Activated naive CD8-positive, alpha-beta T cell (primary cell): ENCODE measurements around the gene SELENOO.
"Not testable (repeated sequence)": the region's sequence is repeated elsewhere in the genome, so short reads cannot be mapped to it uniquely, and the experiment has no call there.

ENCODE experiments used
- H3K27ac Mint-ChIP-seq: one replicate; pipeline ENCODE4 v1.8.0; 2021; ENCODE audit warnings: mixed read lengths
- H3K27me3 Mint-ChIP-seq: one replicate; pipeline ENCODE4 v1.8.0; 2021; ENCODE audit warnings: mixed read lengths
- H3K36me3 Mint-ChIP-seq: one replicate; pipeline ENCODE4 v1.8.0; 2021; ENCODE audit warnings: mixed read lengths
- H3K4me1 Mint-ChIP-seq: one replicate; pipeline ENCODE4 v1.8.0; 2021; ENCODE audit warnings: low read depth, mixed read lengths
- H3K4me3 Mint-ChIP-seq: one replicate; pipeline ENCODE4 v1.8.0; 2021; ENCODE audit warnings: mild to moderate bottlenecking, mixed read lengths
- H3K9me3 Mint-ChIP-seq: one replicate; pipeline ENCODE4 v1.8.0; 2021; ENCODE audit warnings: low read depth, mixed read lengths

SELENOO gene

GRCh38 chr22:50200461-50201190 lies at the start of gene SELENOO:
Gene SELENOO, plus strand, starts transcription at chr22:50201011. Its CDS starts 26 bp downstream, at chr22:50201037.
- Mint-ChIP-seq H3K27ac (peak within 1 kb of the TSS; percentile 64), H3K4me1 (peaks cover 30% of the 10 kb centered on the region), H3K27me3 (no peaks in the 10 kb centered on the region), H3K4me3 (peak within 1 kb of the TSS; percentile 87), H3K36me3 (no peaks in the 10 kb centered on the region), H3K9me3 (no peaks in the 10 kb centered on the region)

- no peaks in the 10 kb centered on the region for H3K36me3 Mint-ChIP-seq
- peaks cover 2% of the 10 kb centered on the region for H3K27me3 Mint-ChIP-seq
- peaks cover 3% of the 10 kb centered on the region for H3K4me1 Mint-ChIP-seq
- no peak overlapping the region for H3K4me3 Mint-ChIP-seq
- H3K27ac Mint-ChIP-seq = no peak overlapping the region
- no peaks in the 10 kb centered on the region for H3K9me3 Mint-ChIP-seq
Measured at GRCh38 chr22:50151571-50152537, 49.0 kb upstream of the SELENOO start.

GRCh38 chr22:50153056-50153755 lies 47.6 kb upstream of the SELENOO start:
- Mint-ChIP-seq H3K4me3 (no peak overlapping the region), H3K27me3 (peaks cover 2% of the 10 kb centered on the region), H3K27ac (no peak overlapping the region), H3K36me3 (no peaks in the 10 kb centered on the region), H3K9me3 (no peaks in the 10 kb centered on the region), H3K4me1 (peaks cover 3% of the 10 kb centered on the region)

GRCh38 chr22:50153756-50154140 lies 47.1 kb upstream of the SELENOO start:
- Mint-ChIP-seq H3K36me3 (no peaks in the 10 kb centered on the region), H3K4me3 (no peak overlapping the region), H3K27ac (no peak overlapping the region), H3K27me3 (peaks cover 2% of the 10 kb centered on the region), H3K9me3 (no peaks in the 10 kb centered on the region), H3K4me1 (peaks cover 3% of the 10 kb centered on the region)

GRCh38 chr22:50157709-50158375 lies 43.0 kb upstream of the SELENOO start:
- peaks cover 2% of the 10 kb centered on the region for H3K27me3 Mint-ChIP-seq
- no peak overlapping the region for H3K4me3 Mint-ChIP-seq
- H3K36me3 Mint-ChIP-seq = no peaks in the 10 kb centered on the region
- H3K9me3 Mint-ChIP-seq = no peaks in the 10 kb centered on the region
- H3K4me1 Mint-ChIP-seq = no peaks in the 10 kb centered on the region
- no peak overlapping the region for H3K27ac Mint-ChIP-seq

- no peak overlapping the region for H3K27ac Mint-ChIP-seq
- H3K36me3 Mint-ChIP-seq = no peaks in the 10 kb centered on the region
- H3K4me3 Mint-ChIP-seq = no peak overlapping the region
- no peaks in the 10 kb centered on the region for H3K4me1 Mint-ChIP-seq
- no peaks in the 10 kb centered on the region for H3K9me3 Mint-ChIP-seq
- H3K27me3 Mint-ChIP-seq = no peaks in the 10 kb centered on the region
Measured at GRCh38 chr22:50160947-50161346, 39.9 kb upstream of the SELENOO start.

GRCh38 chr22:50161508-50162390 lies 39.1 kb upstream of the SELENOO start:
- no peaks in the 10 kb centered on the region for H3K36me3 Mint-ChIP-seq
- no peaks in the 10 kb centered on the region for H3K9me3 Mint-ChIP-seq
- no peak overlapping the region for H3K4me3 Mint-ChIP-seq
- H3K27ac Mint-ChIP-seq = no peak overlapping the region
- no peaks in the 10 kb centered on the region for H3K4me1 Mint-ChIP-seq
- no peaks in the 10 kb centered on the region for H3K27me3 Mint-ChIP-seq

GRCh38 chr22:50162391-50162956 lies 38.3 kb upstream of the SELENOO start:
- H3K27ac Mint-ChIP-seq = no peak overlapping the region
- H3K4me3 Mint-ChIP-seq = no peak overlapping the region
- no peaks in the 10 kb centered on the region for H3K9me3 Mint-ChIP-seq
- no peaks in the 10 kb centered on the region for H3K4me1 Mint-ChIP-seq
- H3K27me3 Mint-ChIP-seq = no peaks in the 10 kb centered on the region
- no peaks in the 10 kb centered on the region for H3K36me3 Mint-ChIP-seq

GRCh38 chr22:50165436-50166123 lies 35.2 kb upstream of the SELENOO start:
- H3K27ac Mint-ChIP-seq = no peak overlapping the region
- H3K36me3 Mint-ChIP-seq = no peaks in the 10 kb centered on the region
- peaks cover 5% of the 10 kb centered on the region for H3K27me3 Mint-ChIP-seq
- H3K4me3 Mint-ChIP-seq = no peak overlapping the region
- no peaks in the 10 kb centered on the region for H3K9me3 Mint-ChIP-seq
- H3K4me1 Mint-ChIP-seq = peaks cover 5% of the 10 kb centered on the region

GRCh38 chr22:50167689-50168489 lies 32.9 kb upstream of the SELENOO start:
- no peak overlapping the region for H3K27ac Mint-ChIP-seq
- peak overlapping the region; percentile 35 for H3K4me3 Mint-ChIP-seq
- no peaks in the 10 kb centered on the region for H3K36me3 Mint-ChIP-seq
- no peaks in the 10 kb centered on the region for H3K9me3 Mint-ChIP-seq
- peaks cover 5% of the 10 kb centered on the region for H3K4me1 Mint-ChIP-seq
- peaks cover 7% of the 10 kb centered on the region for H3K27me3 Mint-ChIP-seq

- H3K4me1 Mint-ChIP-seq, H3K27me3 Mint-ChIP-seq, H3K36me3 Mint-ChIP-seq, H3K9me3 Mint-ChIP-seq: not testable (repeated sequence)
- peak overlapping the region; percentile 46 for H3K27ac Mint-ChIP-seq
- H3K4me3 Mint-ChIP-seq = peak overlapping the region; percentile 67
Measured at GRCh38 chr22:50168490-50169180, 32.2 kb upstream of the SELENOO start.

GRCh38 chr22:50169181-50169759 lies 31.5 kb upstream of the SELENOO start:
- Mint-ChIP-seq H3K27ac (peak overlapping the region; percentile 46), H3K4me3 (peak overlapping the region; percentile 67), H3K9me3 (no peaks in the 10 kb centered on the region), H3K36me3 (no peaks in the 10 kb centered on the region), H3K4me1 (peaks cover 5% of the 10 kb centered on the region), H3K27me3 (peaks cover 7% of the 10 kb centered on the region)
